Stimulated activated CD8-positive, alpha-beta memory T cell treated with anti-CD3 and anti-CD28 coated beads, Interleukin-2, amount 100 ng/mL, for 1 hour (primary cell): Measurements from ENCODE around the gene RNF13.

Experiments
- DNase-seq, 2 donors: peaks; one replicate each; pipeline ENCODE4 v3.0.0-alpha.2; 2020; ENCODE audit warnings: low read depth in 2 of 2

RNF13 gene, protein sequence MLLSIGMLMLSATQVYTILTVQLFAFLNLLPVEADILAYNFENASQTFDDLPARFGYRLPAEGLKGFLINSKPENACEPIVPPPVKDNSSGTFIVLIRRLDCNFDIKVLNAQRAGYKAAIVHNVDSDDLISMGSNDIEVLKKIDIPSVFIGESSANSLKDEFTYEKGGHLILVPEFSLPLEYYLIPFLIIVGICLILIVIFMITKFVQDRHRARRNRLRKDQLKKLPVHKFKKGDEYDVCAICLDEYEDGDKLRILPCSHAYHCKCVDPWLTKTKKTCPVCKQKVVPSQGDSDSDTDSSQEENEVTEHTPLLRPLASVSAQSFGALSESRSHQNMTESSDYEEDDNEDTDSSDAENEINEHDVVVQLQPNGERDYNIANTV

DNA sequence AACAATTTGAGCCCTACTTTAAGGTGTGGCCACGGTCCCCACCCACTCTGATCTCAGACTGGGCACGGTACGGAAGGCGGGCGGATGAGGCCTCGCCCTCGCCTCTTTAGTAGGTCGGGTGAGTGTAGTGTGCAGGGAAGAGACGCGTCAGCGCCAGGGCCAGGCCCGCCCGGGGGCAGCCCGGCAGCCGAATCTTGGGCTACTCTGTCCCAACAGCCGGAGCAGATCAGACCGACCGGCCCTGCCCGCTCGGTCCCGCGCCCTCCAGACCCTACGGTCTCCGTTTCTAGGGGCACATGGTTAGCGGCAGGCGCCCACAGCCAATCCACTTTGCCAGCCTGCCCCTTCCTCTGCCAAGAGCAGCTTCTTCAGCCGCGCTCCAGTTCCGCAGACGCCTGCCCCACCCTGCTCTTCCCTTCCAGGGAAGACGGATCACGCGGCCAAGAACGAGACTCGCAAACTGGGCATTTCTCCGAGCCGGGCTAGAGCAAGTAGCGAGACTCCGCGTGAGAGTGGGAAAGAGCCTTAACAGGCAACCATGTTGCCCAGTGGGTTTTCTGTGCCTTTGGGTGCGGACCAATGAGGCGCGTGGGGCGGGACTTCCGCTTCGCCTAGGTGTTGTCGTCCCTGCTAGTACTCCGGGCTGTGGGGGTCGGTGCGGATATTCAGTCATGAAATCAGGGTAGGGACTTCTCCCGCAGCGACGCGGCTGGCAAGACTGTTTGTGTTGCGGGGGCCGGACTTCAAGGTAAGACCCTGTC is at the start of gene RNF13:
Gene RNF13, plus strand, starts transcription at position 610 of the 761 bp plus-strand sequence. CDS start 32,812 bp downstream, outside the sequence.
- peak; percentile 84 to 88 for DNase-seq

- DNase-seq = no peak
Measured at GRCh38 chr3:149763565-149764195, 49.3 kb upstream of the RNF13 start.

DNA sequence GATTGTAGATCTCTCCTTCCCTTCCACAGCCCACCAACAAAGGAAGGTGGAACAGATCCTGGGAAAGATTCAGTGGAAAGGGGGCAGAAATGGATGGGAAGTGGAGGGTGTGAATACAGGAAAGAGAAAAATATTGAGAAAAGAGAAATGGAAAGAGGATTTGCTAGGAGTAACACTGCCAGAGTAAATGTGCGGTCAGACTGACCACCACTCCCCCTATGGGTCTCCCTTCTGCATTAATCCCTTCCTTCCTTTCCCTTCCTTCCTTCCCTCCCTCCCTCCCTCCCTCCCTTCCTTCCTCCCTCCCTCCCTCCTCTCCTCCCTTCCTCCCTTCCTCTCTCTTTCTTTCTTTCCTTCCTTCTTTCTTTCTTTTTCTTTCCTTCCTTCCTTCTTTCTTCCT is 48.7 kb upstream of the RNF13 start:
- no peak for DNase-seq

DNA sequence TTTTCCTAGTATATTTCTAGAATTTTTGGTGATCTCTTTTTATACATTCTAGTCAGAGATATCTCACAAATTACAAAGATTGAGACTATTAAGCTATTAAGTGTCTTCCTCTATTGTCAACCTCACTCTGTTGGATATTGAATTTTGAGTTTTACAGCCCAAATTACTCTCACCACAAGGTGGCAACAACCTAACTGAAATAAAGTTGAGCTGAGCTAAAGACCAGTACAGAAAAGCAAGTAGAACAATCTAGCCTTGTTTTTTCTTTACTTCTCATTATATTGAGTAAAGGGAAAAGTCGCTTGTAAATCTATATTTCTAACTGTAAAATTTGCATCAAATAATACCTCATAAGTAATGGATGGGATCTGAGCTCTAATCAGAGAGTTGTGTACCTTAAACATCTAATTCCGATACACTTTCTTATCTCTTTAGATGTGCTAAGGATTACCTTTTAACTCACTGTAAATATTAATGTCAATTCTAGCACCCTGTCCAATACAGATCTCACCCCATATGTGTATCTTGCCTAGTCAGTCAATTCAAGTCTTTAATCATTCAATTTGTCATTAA is 47.2 kb upstream of the RNF13 start:
- no peak for DNase-seq

DNA sequence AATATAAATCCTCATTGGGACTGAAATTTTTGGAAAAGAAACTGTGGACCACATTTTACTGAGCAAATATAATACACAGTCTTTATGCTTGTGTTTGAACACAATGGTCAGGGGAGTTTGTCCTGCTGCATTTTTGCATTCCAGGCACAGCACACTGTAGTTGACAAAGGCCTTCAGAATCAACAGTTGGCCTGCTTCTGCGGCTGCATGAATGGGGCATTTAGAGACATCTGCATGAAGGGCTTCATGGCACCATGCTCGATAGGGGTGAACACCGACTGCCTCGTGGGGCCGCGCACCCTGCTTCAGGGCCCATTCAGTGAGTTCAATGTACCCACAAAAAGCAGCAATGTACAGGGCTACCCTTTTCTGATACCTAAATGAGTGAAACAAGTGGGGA is 45.3 kb upstream of the RNF13 start:
- DNase-seq = no peak

DNA sequence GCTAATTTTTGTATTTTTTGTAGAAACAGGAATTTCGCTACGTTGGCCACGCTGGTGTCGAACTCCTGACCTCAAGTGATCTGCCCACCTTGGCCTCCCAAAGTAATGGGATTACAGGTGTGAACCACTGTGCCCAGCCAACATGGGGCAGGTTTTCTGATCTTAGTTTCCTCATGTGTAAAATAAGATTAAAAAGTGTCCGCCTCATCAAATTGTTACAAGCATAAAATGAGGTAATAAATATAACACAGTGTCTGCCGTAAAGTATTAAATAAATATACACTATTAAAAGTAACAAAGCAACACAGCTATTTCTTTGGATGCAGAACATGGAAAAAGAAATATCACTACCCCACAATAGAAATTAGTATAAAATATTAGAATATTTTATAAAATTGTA is 44.3 kb upstream of the RNF13 start:
- DNase-seq = no peak

GRCh38 chr3:149770246-149770645 is 42.8 kb upstream of the RNF13 start:
- no peak for DNase-seq

GRCh38 chr3:149771652-149772271 is 41.3 kb upstream of the RNF13 start:
- peak in 1 of 2 donors; percentile 2 for DNase-seq

GRCh38 chr3:149772861-149773260 is 40.2 kb upstream of the RNF13 start:
- no peak for DNase-seq

GRCh38 chr3:149776170-149776569 is 36.8 kb upstream of the RNF13 start:
- DNase-seq = no peak

- DNase-seq = no peak
Measured at GRCh38 chr3:149777414-149778214, 35.4 kb upstream of the RNF13 start.

DNA sequence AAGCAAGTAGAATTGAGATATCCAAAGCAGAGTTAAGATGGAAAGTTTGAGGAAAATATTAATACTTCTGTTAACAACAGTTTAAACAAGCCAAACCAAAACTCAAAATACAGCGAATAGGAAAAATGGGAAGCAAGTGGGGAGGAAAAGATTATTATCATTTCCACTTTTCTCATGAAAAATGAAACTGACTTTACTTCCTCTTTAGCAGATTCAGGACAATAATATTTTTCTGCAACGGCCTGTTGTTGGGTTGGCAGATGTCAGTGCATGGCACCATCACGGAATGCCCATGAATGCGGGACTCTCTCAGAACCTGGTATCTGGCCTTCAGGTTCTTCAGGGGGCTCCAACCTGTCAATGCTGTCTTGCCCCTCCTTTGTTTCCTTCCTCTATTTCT is 31.8 kb upstream of the RNF13 start:
- DNase-seq = no peak

- no peak for DNase-seq
Measured at GRCh38 chr3:149781741-149782140, 31.3 kb upstream of the RNF13 start.

- DNase-seq = no peak
Measured at GRCh38 chr3:149783576-149783975, 29.4 kb upstream of the RNF13 start.

- no peak for DNase-seq
Measured at GRCh38 chr3:149784064-149784704, 28.8 kb upstream of the RNF13 start.

DNA sequence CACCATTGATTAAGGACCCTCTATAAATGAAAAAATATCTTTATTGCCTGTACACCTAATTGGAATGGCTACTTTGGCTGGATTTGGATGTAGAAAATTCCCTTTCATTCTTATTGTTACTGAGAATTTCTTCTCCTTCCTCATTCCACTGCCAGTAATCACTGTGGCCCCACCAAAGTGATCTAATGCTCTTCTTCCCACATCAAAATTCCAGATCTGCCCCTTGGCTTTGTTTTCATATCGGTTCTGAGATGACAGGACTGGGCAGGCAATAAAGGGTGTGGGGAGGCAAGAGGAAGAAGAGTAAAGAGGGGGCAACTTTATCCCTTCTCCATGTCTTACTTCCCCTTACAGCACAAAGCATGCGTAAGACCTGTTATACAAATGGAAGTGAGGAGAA is 22.7 kb upstream of the RNF13 start:
- DNase-seq = no peak

DNA sequence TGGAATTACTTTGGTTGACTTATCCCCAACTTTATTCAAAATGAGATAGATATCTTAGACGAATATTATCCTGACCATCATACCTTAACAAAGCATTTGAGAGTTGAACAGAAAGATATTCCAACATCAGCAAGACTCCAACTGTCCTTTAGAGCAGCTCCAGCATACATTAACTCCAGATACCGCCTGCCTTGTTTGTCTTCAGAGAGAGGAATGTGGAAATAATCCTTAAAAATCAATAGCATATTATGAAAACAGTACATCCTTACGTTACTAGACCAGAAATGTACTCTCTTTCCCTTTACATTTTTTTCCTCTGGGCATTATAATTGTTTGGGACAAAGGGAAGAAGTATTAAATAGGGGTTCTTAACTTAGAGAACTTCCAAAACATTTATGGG is 22.3 kb upstream of the RNF13 start:
- DNase-seq = no peak

- no peak for DNase-seq
Measured at GRCh38 chr3:149792452-149793270, 20.4 kb upstream of the RNF13 start, which contains the start of gene ANKUB1. Gene ANKUB1, minus strand, starts transcription at chr3:149792554. Its CDS starts 188 bp downstream, at chr3:149792366.

DNA sequence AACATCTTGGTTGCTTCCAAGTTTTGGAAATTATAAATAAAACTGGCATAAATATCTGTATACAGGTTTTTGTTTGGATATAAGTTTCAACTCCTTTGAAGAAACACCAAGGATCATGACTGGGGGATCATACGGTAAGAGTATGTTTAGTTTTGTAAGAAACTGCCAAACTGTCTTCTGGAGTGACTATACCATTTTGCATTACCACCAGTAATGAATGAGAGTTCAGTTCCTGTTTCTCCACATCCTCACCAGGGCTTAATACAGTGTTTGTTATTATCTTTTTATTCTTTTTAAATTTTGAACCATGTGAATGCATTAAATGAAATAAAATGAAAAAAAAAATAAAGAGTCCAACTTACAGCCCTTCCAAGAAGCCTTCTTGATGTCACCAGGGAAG is 17.0 kb upstream of the RNF13 start:
- DNase-seq = no peak

GRCh38 chr3:149800693-149801092 is 12.3 kb upstream of the RNF13 start:
- DNase-seq = no peak
